ENCODE results near the gene APOO. TPM values are rescaled to one million over a fixed set of nuclear protein-coding genes. Genes with fewer than 3 reads are reported as not detected.
A peak's percentile ranks its signal among the peaks of the same experiment; 100 is the strongest.

Gene APOO
- total RNA-seq, 1 experiment from 2014 or later = 24.8 TPM

- in situ Hi-C loops (cut with HindIII; ENCODE audit: low pct_unique_long_range_greater_than_20kb, low sequenced_read_pairs) = no loop called here
- peak; percentile 55 for DNase-seq (ENCODE audit: low read depth)
Measured at GRCh38 chrX:23803931-23804381, 103.8 kb downstream of the APOO start.

- in situ Hi-C loops (cut with HindIII; ENCODE audit: low pct_unique_long_range_greater_than_20kb, low sequenced_read_pairs) = no loop called here
- DNase-seq (ENCODE audit: low read depth) = no peak
Measured at GRCh38 chrX:23802431-23802830, 105.3 kb downstream of the APOO start.

- in situ Hi-C loops (cut with HindIII; ENCODE audit: low pct_unique_long_range_greater_than_20kb, low sequenced_read_pairs) = no loop called here
- DNase-seq (ENCODE audit: low read depth) = no peak
Measured at GRCh38 chrX:23799469-23800065, 108.2 kb downstream of the APOO start.

GRCh38 chrX:23797371-23798128, 110.2 kb downstream of the APOO start:
- in situ Hi-C loops (cut with HindIII; ENCODE audit: low pct_unique_long_range_greater_than_20kb, low sequenced_read_pairs) = no loop called here
- DNase-seq (ENCODE audit: low read depth) = peak; percentile 44

- in situ Hi-C loops (cut with HindIII; ENCODE audit: low pct_unique_long_range_greater_than_20kb, low sequenced_read_pairs) = no loop called here
- no peak for DNase-seq (ENCODE audit: low read depth)
Measured at GRCh38 chrX:23795221-23795620, 112.5 kb downstream of the APOO start.

GRCh38 chrX:23792861-23793553, 114.7 kb downstream of the APOO start:
- DNase-seq (ENCODE audit: low read depth) = no peak
- in situ Hi-C loops (cut with HindIII; ENCODE audit: low pct_unique_long_range_greater_than_20kb, low sequenced_read_pairs) = no loop called here

GRCh38 chrX:23790155-23790497, 117.6 kb downstream of the APOO start:
- in situ Hi-C loops (cut with HindIII; ENCODE audit: low pct_unique_long_range_greater_than_20kb, low sequenced_read_pairs) = no loop called here
- no peak for DNase-seq (ENCODE audit: low read depth)

- peak; percentile 68 for DNase-seq (ENCODE audit: low read depth)
- in situ Hi-C loops (cut with HindIII; ENCODE audit: low pct_unique_long_range_greater_than_20kb, low sequenced_read_pairs) = no loop called here
Measured at GRCh38 chrX:23789386-23790154, 118.2 kb downstream of the APOO start.

- in situ Hi-C loops (cut with HindIII; ENCODE audit: low pct_unique_long_range_greater_than_20kb, low sequenced_read_pairs) = no loop called here
- peak; percentile 56 for DNase-seq (ENCODE audit: low read depth)
Measured at GRCh38 chrX:23788946-23789345, 118.8 kb downstream of the APOO start.

- in situ Hi-C loops (cut with HindIII; ENCODE audit: low pct_unique_long_range_greater_than_20kb, low sequenced_read_pairs) = no loop called here
- no peak for DNase-seq (ENCODE audit: low read depth)
Measured at GRCh38 chrX:23788521-23788920, 119.2 kb downstream of the APOO start.

GRCh38 chrX:23787745-23788118, 120.0 kb downstream of the APOO start:
- DNase-seq (ENCODE audit: low read depth) = no peak
- in situ Hi-C loops (cut with HindIII; ENCODE audit: low pct_unique_long_range_greater_than_20kb, low sequenced_read_pairs) = no loop called here

GRCh38 chrX:23786268-23786815, 121.4 kb downstream of the APOO start:
- in situ Hi-C loops (cut with HindIII; ENCODE audit: low pct_unique_long_range_greater_than_20kb, low sequenced_read_pairs) = no loop called here
- DNase-seq (ENCODE audit: low read depth) = no peak

GRCh38 chrX:23785580-23785979, 122.2 kb downstream of the APOO start:
- in situ Hi-C loops (cut with HindIII; ENCODE audit: low pct_unique_long_range_greater_than_20kb, low sequenced_read_pairs) = no loop called here
- DNase-seq (ENCODE audit: low read depth) = no peak

GRCh38 chrX:23784470-23785331, 123.0 kb downstream of the APOO start:
- DNase-seq (ENCODE audit: low read depth) = peak; percentile 66
- in situ Hi-C loops (cut with HindIII; ENCODE audit: low pct_unique_long_range_greater_than_20kb, low sequenced_read_pairs) = no loop called here

GRCh38 chrX:23783589-23784469, 123.9 kb downstream of the APOO start:
- DNase-seq (ENCODE audit: low read depth) = no peak
- in situ Hi-C loops (cut with HindIII; ENCODE audit: low pct_unique_long_range_greater_than_20kb, low sequenced_read_pairs) = no loop called here
